PC-9 (cell line): ENCODE measurements around the gene CCSAP. TPM values are rescaled to one million over a fixed set of nuclear protein-coding genes. Genes with fewer than 3 reads are reported as not detected.

Experiments
- BruUV-seq: library from RNA; stranded (reverse); fragments of 400-500 nt; replicated peaks from 2 replicates; lab custom pipeline; 2021; lab: Mats Ljungman, UMichigan
- CTCF ChIA-PET: fragments of 300-600 bp; sonication (Branson Sonifier 250); formaldehyde crosslinking; loops from one replicate; lab custom pipeline; 2022; ENCODE audit warnings: antibody characterized with exemption; lab: Charles Lee
- POLR2A ChIA-PET: fragments of 300-600 bp; sonication (Branson Sonifier 250); formaldehyde crosslinking; loops from one replicate; lab custom pipeline; 2022; ENCODE audit warnings: antibody characterized with exemption; ENCODE audit not compliant: unreplicated experiment; lab: Charles Lee
- DNase-seq, 2 experiments: peaks; one replicate each; pipeline versions ENCODE4 v3.0.0 to v3.0.0-alpha.2; 2015 to 2022; ENCODE audit warnings: mixed read lengths in 1 of 2
- H2AFZ ChIP-seq: fragments of 200-600 bp; sonication (generic); 2 replicates; pipeline ENCODE4 v1.8.1; 2017; ENCODE audit warnings: antibody characterized with exemption
- H3F3A ChIP-seq: fragments of 200-600 bp; sonication (generic); 2 replicates; pipeline ENCODE4 v1.8.1; 2017; ENCODE audit warnings: antibody characterized with exemption, mild to moderate bottlenecking, low read depth; ENCODE audit not compliant: insufficient read depth
- H3K27ac ChIP-seq: fragments of 200-600 bp; sonication (generic); 2 replicates; pipeline ENCODE4 v1.6.1; 2016; ENCODE audit warnings: mixed run types
- H3K27me3 ChIP-seq: fragments of 200-600 bp; sonication (generic); 2 replicates; pipeline ENCODE4 v1.6.1; 2016; ENCODE audit warnings: low read depth, mixed run types; ENCODE audit not compliant: insufficient read depth
- H3K36me3 ChIP-seq: fragments of 200-600 bp; sonication (generic); 2 replicates; pipeline ENCODE4 v1.6.1; 2016; ENCODE audit warnings: low read depth, mixed run types
- H3K4me1 ChIP-seq: fragments of 200-600 bp; sonication (generic); replicated peaks from 2 replicates; pipeline ENCODE4 v1.6.1; 2016; ENCODE audit warnings: mixed run types; ENCODE audit not compliant: insufficient read depth
- H3K4me2 ChIP-seq: fragments of 200-600 bp; sonication (generic); 2 replicates; pipeline ENCODE4 v1.6.1; 2017; ENCODE audit warnings: mixed run types
- H3K4me3 ChIP-seq: fragments of 200-600 bp; sonication (generic); 2 replicates; pipeline ENCODE4 v1.6.1; 2016; ENCODE audit warnings: mixed run types
- H3K79me2 ChIP-seq: fragments of 200-600 bp; sonication (generic); 2 replicates; pipeline ENCODE4 v1.6.1; 2017; ENCODE audit warnings: low read depth, mixed run types
- H3K9me2 ChIP-seq: fragments of 200-600 bp; sonication (generic); 2 replicates; pipeline ENCODE4 v1.8.1; 2017; ENCODE audit warnings: mild to moderate bottlenecking; ENCODE audit not compliant: insufficient read depth
- H3K9me3 ChIP-seq: fragments of 200-600 bp; sonication (generic); 2 replicates; pipeline ENCODE4 v1.8.1; 2016; ENCODE audit warnings: low read depth; ENCODE audit not compliant: insufficient read depth
- H4K20me1 ChIP-seq: fragments of 200-600 bp; sonication (generic); 2 replicates; pipeline ENCODE4 v1.8.1; 2017; ENCODE audit not compliant: insufficient read depth
- EZH2 ChIP-seq: fragments of 200-600 bp; sonication (generic); IDR thresholded peaks from 2 replicates; pipeline ENCODE4 v1.8.0; 2017; ENCODE audit warnings: antibody characterized with exemption, low read depth
- intact Hi-C: fragments of 100-400 bp; cut with micrococcal nuclease; formaldehyde crosslinking; loops from one replicate; pipeline ENCODE4 v1.10.0; 2022; ENCODE audit not compliant: unreplicated experiment
- total RNA-seq: library from RNA; stranded (reverse); gene quantifications from 2 replicates; pipeline ENCODE4 v1.2.3, GENCODE V29; 2021
- TF ChIP-seq, protein P1 (sequence below): fragments of 200-600 bp; sonication (generic); conservative IDR thresholded peaks from 2 replicates; pipeline ENCODE4 v1.6.1; 2017; ENCODE audit warnings: mixed run types, antibody characterized with exemption, mild to moderate bottlenecking, moderate library complexity

Gene CCSAP
- total RNA-seq, 1 experiment from 2014 or later = 6.7 TPM

DNA sequence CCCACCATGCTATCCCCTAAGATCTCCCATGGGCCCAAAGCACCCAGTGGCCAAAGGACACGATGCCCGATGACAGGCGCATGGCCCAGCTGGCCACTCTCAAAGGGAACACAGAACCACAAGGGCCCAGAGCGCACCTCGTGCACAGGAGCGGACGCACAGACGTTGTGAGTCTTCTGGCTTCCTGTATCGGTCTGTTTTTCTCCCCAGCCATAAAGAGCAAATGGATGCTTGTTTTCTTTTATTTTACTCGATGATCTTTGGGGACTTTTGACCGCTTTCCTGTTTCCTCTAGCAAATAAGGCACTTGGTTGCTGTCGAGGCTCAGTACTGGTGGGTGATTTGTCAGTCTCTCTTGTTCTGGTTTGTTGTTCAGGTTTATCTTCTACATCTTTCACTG lies 16.2 kb downstream of the CCSAP start:
- no peak overlapping the region for H2AFZ ChIP-seq
- no peak for DNase-seq
- no peaks in the 10 kb centered on the region for H3K9me2 ChIP-seq
- intact Hi-C loops = no loop called here
- CTCF ChIA-PET = no interaction called here
- BruUV-seq = no TSS peak
- no peak overlapping the region for H3K4me2 ChIP-seq
- H3F3A ChIP-seq = no peaks in the 10 kb centered on the region
- H4K20me1 ChIP-seq = no peaks in the 10 kb centered on the region
- H3K4me1 ChIP-seq = no peaks in the 10 kb centered on the region
- TF ChIP-seq, protein P1, sequence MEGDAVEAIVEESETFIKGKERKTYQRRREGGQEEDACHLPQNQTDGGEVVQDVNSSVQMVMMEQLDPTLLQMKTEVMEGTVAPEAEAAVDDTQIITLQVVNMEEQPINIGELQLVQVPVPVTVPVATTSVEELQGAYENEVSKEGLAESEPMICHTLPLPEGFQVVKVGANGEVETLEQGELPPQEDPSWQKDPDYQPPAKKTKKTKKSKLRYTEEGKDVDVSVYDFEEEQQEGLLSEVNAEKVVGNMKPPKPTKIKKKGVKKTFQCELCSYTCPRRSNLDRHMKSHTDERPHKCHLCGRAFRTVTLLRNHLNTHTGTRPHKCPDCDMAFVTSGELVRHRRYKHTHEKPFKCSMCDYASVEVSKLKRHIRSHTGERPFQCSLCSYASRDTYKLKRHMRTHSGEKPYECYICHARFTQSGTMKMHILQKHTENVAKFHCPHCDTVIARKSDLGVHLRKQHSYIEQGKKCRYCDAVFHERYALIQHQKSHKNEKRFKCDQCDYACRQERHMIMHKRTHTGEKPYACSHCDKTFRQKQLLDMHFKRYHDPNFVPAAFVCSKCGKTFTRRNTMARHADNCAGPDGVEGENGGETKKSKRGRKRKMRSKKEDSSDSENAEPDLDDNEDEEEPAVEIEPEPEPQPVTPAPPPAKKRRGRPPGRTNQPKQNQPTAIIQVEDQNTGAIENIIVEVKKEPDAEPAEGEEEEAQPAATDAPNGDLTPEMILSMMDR = no peak
- no peak for TF ChIP-seq EZH2
- H3K27ac ChIP-seq = no peak overlapping the region
- H3K36me3 ChIP-seq = 0 out of 2 replicates have a peak, but pooled peaks cover 6% of the 10 kb centered on the region
- POLR2A ChIA-PET = no interaction called here
- no peaks in the 10 kb centered on the region for H3K27me3 ChIP-seq
- H3K4me3 ChIP-seq = no peak overlapping the region
- no peaks in the 10 kb centered on the region for H3K79me2 ChIP-seq
- no peaks in the 10 kb centered on the region for H3K9me3 ChIP-seq

DNA sequence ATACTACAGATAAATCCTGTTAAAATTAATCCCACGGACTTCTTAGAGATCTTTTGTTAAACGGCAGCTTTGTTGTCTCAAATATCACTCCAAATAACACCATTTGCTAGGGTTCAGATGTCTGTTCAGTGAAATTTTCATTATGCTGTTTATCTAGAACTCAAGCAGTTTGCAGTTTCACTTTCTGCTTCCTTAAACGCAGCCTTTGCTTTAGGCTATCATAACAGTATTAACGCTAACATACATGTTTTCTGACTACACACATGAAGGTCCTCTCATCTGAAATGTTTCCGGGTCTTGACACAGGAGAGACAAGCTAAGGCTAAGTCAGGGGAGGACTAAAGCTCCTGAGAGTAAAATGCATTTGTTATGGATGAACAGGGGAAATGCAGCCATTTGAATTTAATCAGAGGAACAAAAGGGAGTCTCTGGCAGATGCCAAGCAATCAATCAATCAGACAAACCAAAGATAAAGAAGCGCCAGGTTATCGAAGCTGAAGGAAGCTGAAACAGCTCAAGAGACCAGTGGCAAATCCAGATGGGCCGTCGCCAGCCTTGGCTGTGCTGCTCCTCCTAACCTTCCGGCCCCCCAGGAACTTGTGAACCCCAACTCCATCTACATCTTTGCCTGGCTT lies 16.9 kb downstream of the CCSAP start:
- ChIA-PET CTCF (no interaction called here), POLR2A (no interaction called here)
- TF ChIP-seq, protein P1 = no peak
- TF ChIP-seq EZH2 = no peak
- Histone ChIP-seq H3K9me3 (no peaks in the 10 kb centered on the region), H3K79me2 (no peaks in the 10 kb centered on the region), H3K27me3 (no peaks in the 10 kb centered on the region), H3K4me1 (no peaks in the 10 kb centered on the region), H3K36me3 (0 out of 2 replicates have a peak, but pooled peaks cover 6% of the 10 kb centered on the region), H3K4me2 (no peak overlapping the region), H3K4me3 (no peak overlapping the region), H3F3A (no peaks in the 10 kb centered on the region), H3K9me2 (no peaks in the 10 kb centered on the region), H2AFZ (no peak overlapping the region), H4K20me1 (no peaks in the 10 kb centered on the region), H3K27ac (no peak overlapping the region)
- BruUV-seq = no TSS peak
- DNase-seq = no peak
- intact Hi-C loops = no loop called here

DNA sequence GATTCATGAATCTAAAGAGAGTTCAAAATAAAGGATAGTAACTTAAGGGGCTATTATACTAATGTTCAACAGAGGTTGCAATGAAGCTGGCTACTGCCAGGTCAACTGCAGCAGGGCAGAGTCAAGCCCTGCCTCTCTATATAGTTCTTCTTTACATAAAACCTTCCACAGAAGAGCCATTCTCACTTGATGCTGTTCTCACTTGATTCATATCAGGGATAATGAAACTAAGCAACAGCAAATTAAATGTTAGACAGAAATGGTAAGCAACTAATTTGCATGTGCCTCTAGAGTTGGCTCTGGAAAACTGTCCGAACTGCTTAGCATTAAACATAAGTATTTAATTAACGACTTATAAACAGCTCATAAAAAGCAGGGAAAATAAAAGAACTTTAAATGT lies 17.4 kb downstream of the CCSAP start:
- H3K4me2 ChIP-seq = no peak overlapping the region
- no TSS peak for BruUV-seq
- no peaks in the 10 kb centered on the region for H3K27me3 ChIP-seq
- no peaks in the 10 kb centered on the region for H3K79me2 ChIP-seq
- no peak for DNase-seq
- intact Hi-C loops = no loop called here
- no peak overlapping the region for H2AFZ ChIP-seq
- no peaks in the 10 kb centered on the region for H3F3A ChIP-seq
- H3K4me3 ChIP-seq = no peak overlapping the region
- no peak for TF ChIP-seq EZH2
- TF ChIP-seq, protein P1 = no peak
- no peaks in the 10 kb centered on the region for H3K9me3 ChIP-seq
- CTCF ChIA-PET = no interaction called here
- no peaks in the 10 kb centered on the region for H3K9me2 ChIP-seq
- H3K36me3 ChIP-seq = 0 out of 2 replicates have a peak, but pooled peaks cover 6% of the 10 kb centered on the region
- POLR2A ChIA-PET = no interaction called here
- no peaks in the 10 kb centered on the region for H4K20me1 ChIP-seq
- no peak overlapping the region for H3K27ac ChIP-seq
- no peaks in the 10 kb centered on the region for H3K4me1 ChIP-seq
